ENCODE data around the gene GNAZ. TPM values are rescaled to one million over a fixed set of nuclear protein-coding genes. Genes with fewer than 3 reads are reported as not detected.

Gene GNAZ
- total RNA-seq, 1 donor from 2014 or later, result 13.7 TPM

- intact Hi-C loops (cut with DNase I), result no loop called here
- no peak for TF ChIP-seq CTCF (IDR thresholded peaks at IDR 0.05)
- no peak for DNase-seq (ENCODE audit: low spot score in 2 of 2)
- Histone ChIP-seq H3K27me3 (no peaks in the 10 kb centered on the region), H3K4me3 (no peak overlapping the region), H3K36me3 (no peaks in the 10 kb centered on the region), H3K9me3 (no peaks in the 10 kb centered on the region), H3K4me1 (no peaks in the 10 kb centered on the region), H3K27ac (no peak overlapping the region)
Measured at GRCh38 chr22:23121000-23121421, 50.7 kb downstream of the GNAZ start.

- intact Hi-C loops (cut with DNase I), result no loop called here
- no peaks in the 10 kb centered on the region for H3K9me3 ChIP-seq
- H3K27ac ChIP-seq, result no peak overlapping the region
- TF ChIP-seq CTCF (IDR thresholded peaks at IDR 0.05), result no peak
- no peaks in the 10 kb centered on the region for H3K36me3 ChIP-seq
- no peak overlapping the region for H3K4me3 ChIP-seq
- H3K4me1 ChIP-seq, result no peaks in the 10 kb centered on the region
- no peak for DNase-seq (ENCODE audit: low spot score in 2 of 2)
- no peaks in the 10 kb centered on the region for H3K27me3 ChIP-seq
Measured at GRCh38 chr22:23121424-23121823, 51.1 kb downstream of the GNAZ start.

GRCh38 chr22:23122216-23122957 lies 52.1 kb downstream of the GNAZ start:
- no peaks in the 10 kb centered on the region for H3K36me3 ChIP-seq
- DNase-seq (ENCODE audit: low spot score in 2 of 2), result no peak
- no peaks in the 10 kb centered on the region for H3K27me3 ChIP-seq
- no peaks in the 10 kb centered on the region for H3K9me3 ChIP-seq
- H3K4me3 ChIP-seq, result no peak overlapping the region
- no peak overlapping the region for H3K27ac ChIP-seq
- no peak for TF ChIP-seq CTCF (IDR thresholded peaks at IDR 0.05)
- H3K4me1 ChIP-seq, result no peaks in the 10 kb centered on the region
- intact Hi-C loops (cut with DNase I), result no loop called here

GRCh38 chr22:23122992-23123803 lies 52.9 kb downstream of the GNAZ start:
- Histone ChIP-seq H3K4me1 (no peaks in the 10 kb centered on the region), H3K27ac (no peak overlapping the region), H3K9me3 (no peaks in the 10 kb centered on the region), H3K27me3 (no peaks in the 10 kb centered on the region), H3K36me3 (no peaks in the 10 kb centered on the region), H3K4me3 (no peak overlapping the region)
- TF ChIP-seq CTCF (IDR thresholded peaks at IDR 0.05), result no peak
- no peak for DNase-seq (ENCODE audit: low spot score in 2 of 2)
- intact Hi-C loops (cut with DNase I), result no loop called here

GRCh38 chr22:23123804-23124254 lies 53.5 kb downstream of the GNAZ start:
- intact Hi-C loops (cut with DNase I), result no loop called here
- Histone ChIP-seq H3K9me3 (no peaks in the 10 kb centered on the region), H3K36me3 (no peaks in the 10 kb centered on the region), H3K4me1 (no peaks in the 10 kb centered on the region), H3K27me3 (no peaks in the 10 kb centered on the region), H3K27ac (no peak overlapping the region), H3K4me3 (no peak overlapping the region)
- TF ChIP-seq CTCF (IDR thresholded peaks at IDR 0.05), result no peak
- DNase-seq (ENCODE audit: low spot score in 2 of 2), result no peak

Measured in ascending aorta (tissue), 2 donors.